HG02852 (cell line): Measurements from ENCODE around the gene GIPC1.

Experiments used
- ATAC-seq: cut with Tn5 transposase; IDR thresholded peaks from one replicate; pipeline ENCODE4 v1.9.1; 2021; ENCODE audit warnings: mild to moderate bottlenecking, moderate library complexity; ENCODE audit not compliant: unreplicated experiment

Gene GIPC1

DNA sequence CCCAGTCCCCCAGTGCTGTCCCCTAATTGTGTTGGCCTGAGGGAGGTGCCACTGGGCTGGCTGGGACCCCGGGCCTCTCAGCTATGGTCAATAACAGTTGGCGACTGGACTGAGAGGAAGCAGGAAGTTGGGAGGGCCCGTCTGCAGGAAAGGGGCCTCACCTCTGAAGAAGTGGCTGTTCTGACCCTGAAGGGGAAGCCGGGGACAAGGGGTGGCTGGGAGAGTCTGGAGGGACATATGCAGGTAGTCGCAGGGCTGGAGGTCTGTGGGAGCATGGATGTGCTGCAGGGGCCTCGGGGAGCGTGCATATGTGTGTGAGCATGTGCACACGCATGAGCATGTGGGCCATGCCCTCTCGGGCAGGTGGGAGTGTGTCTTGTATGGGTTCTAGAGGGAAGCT lies 56.9 kb downstream of the GIPC1 start:
- ATAC-seq = no peak

DNA sequence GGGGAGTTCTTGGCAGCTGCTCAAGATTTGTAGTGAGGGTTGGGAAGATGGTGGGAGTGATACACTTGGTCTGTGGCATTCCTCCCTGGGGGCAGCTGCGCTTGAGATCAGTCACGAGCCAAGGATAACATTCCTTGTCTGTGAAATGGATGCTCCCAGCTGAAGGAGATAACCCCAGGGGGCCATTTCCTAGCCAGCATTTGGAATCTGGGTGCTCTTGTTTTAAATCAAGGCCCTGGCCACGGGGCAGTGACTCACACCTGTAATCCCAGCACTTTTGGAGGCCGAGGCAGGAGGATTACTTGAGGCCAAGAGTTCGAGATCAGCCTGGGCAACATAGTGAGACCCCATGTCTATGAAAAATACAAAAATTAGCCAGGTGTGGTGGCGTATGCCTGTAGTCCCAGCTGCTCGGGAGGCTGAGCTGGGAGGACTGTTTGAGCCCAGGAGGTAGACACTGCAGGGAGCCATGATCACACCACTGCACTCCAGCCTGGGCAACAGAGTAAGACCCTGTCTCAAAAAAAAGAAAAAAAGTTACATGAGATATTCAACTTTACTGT lies 58.3 kb downstream of the GIPC1 start:
- no peak for ATAC-seq

DNA sequence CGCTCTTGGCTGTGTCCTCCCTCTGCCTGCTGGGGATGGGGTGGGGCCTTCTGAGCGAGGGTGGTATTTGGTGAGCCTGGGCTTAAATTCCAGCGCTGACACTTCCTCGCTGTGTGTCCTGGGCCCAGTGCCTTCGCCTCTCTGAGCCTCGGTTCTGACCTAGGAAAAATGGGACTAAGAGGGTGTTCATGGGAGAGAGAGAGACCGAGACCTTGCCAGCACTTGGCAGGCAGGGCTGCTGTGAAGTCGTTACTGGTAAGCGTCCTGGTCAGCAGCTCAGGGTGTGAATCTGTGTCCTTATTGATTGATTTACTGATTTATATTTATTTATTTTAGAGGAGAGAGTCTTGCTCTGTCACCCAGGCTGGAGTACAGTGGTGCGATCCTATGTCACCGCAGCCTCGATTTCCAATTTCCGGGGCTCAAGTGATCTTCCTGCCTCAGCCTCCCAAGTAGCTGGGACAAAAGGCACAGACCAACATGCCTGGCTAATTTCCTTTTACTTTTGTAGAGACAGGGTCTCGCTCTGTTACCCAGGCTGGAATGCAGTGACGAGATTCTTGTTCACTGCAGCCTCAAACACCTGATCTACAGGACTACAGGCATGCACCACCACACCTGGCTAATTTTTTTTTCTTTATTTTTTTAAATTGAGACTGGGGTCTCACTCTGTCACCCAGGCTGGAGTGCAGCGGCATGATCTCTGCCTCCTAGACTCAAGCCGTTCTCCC lies 60.4 kb downstream of the GIPC1 start:
- no peak for ATAC-seq

DNA sequence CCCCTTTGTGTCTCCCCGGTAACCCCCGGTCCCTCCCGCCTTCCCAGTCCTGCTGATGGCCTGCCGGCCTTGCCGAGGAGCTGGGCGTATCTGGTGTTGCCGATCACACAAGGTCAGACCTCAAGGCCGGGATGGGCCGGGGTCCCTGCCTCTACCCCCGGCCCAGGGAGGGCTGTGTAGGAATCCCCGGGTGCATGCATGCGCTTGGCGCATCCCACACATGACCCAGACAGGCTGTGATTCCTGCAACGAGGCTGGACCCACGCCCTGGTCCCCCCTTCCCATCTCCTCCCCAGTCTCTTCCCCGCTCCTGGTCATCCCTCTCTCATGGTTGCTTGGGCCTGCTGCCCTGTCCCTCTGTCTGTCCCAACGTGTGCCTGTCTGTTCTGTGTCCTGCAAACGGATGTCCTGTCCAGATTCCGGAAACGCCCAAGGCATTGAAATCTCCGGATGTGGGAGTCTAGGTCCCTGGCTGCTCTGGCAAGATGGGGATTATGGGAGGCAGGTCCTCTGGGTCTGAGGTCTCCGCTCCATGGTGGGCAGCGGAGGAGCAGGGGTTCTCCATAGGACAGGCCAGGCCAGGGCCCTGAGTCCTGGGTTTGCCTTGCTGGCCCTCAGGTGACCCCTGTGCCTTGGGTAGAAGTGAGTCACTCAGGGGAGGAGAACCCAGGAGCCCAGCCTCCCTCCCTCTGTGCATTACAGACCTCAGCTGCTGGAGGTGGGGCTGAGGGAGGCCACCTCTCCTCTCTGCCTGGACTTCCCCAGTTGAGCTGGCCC lies 61.2 kb downstream of the GIPC1 start:
- no peak for ATAC-seq

DNA sequence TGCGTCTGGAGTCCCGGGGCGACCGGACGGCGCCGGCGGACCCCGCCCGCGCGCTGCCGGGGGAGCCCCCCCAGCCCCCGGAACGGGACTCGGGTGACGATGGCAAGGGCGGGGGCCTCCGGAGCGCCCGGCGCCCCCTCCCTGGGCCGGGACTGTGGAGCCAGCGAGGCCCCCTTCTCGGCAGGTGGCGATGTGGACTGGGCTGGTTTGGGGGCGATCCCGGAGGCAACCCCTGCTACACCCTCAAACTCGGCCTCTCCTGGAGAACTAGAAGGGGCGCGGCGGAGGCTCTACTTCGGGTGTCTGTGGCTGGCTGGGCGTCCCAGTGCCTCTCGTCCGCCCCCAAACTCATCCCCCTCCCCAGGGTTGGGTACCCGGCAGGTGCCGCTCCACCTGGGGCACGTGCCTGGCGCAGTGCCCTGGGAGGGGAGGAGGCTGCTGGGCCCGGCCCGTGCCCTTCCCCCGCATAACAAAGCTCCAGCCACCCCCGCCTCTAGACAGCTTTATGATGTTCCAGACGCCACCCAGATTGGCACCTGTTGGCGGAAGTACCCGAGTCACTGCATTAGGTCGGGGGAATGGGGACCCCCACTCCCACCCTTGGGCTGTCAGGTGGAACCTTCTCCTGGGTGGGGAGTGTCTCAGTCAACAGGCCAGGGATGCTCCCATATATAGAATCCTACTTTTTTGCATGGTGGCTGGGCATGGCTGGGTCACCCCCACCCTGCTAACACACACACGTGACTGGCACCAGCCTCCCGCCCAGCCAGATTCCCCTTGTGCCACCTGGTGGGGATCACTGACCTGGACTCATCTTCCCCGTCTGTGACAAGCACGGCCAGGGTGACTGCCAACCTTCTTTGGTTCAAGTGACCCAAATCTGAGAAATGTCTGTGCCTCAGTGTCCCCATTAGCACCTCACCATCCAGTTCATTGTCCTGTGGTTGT lies 62.1 kb downstream of the GIPC1 start:
- ATAC-seq = no peak

DNA sequence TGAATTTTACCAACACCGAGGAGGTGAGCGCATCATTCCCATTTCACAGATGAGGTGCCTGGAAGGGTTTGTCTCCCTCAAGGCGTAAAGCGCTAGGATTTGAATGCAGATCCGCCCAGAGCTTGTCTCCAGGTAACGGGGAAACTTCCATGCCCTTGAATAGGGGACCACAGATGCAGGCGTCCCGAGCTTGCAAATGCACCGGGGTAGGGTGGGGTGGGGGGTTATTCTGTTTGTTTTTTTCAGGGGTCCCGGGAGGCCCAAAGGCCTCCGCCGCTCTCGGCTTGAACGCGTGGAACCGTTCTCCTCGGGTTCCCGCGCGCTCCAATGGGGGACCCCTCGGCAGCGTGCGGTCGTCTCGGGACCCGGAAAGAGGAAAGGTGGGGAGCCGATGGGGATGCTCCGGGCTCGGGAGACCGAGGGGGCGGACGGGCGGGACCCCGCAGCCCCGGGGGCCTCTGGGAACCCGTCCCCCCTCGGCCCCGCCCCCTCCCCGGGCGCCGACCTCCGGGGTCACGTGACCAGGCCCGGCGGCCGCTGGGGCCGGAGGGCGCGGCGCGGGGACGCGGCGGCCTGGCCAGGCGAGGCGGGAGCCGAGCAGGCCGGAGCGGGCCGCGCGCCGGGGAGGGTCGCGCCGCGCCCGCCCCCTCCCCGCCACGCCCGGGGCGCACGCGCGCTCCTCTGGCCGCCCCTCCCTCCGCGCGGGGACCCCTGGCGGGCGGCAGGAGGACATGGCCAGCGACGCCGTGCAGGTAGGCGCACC lies 63.0 kb downstream of the GIPC1 start, which contains the start of gene PKN1:
TSS of gene PKN1 (plus strand) at position 516 of the 763 bp plus-strand sequence. CDS start at position 732, 216 bp downstream.
- no peak for ATAC-seq

DNA sequence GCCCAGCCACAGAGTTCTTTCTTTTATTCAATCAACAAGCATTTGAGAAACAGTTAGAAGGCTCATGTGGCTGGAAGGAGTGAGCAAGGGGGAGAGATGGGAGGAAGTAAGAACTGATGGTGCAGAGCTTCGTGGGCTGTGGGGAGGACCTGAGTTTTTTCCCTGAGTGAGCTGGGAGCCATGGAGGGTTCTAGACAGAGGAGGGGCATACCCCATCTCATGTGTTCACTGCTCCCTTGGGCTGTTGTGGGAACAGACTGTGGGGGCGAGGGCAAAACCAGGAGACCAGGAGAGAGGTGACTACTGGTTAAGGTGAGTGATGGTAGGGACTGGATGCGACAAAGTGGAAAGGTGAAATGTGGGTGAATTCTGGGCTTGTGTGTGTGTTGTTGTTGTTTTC lies 65.2 kb downstream of the GIPC1 start:
- no peak for ATAC-seq

DNA sequence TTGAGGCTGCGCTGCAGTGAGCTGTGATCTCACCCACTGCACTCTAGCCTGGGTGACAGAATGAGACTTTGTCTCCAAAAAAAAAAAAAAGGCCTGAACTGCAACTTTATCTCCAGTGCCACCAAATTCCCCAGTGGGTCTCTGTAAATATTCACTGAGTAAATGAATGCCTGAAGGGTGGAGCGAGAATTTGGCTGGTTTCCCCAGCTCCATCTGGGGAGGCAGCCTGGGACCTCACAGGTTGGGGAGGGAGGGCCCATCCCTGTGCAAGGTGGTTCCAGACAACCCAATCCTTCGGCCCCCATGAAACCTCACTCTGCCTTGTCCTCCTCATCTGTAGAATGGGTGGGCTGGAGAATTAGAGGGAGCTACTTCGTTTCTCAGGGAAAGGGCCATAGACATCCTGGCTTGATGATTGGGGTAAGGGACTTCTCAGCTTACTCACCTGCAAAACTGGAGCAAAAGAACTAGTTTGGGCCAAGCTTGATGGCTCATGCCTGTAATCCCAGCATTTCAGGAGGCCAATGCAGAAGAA lies 67.0 kb downstream of the GIPC1 start:
- no peak for ATAC-seq
